Liver (tissue), 3 donors: Measurements from ENCODE around the gene DCDC1.

Source experiments
- EGR1 ChIP-seq, 2 donors: IDR thresholded peaks; 2 replicates each; pipeline ENCODE4 v1.6.1; 2016 to 2018; ENCODE audit warnings: antibody characterized with exemption in 2 of 2, low read depth in 2 of 2
- GABPA ChIP-seq, 2 donors: IDR thresholded peaks in 1 of 2; conservative IDR thresholded peaks in 1 of 2; 2 replicates each; pipeline ENCODE4 v1.6.1; 2016; ENCODE audit warnings: antibody characterized with exemption in 2 of 2, mild to moderate bottlenecking in 1 of 2, moderate library complexity in 1 of 2
- HNF4A ChIP-seq, 2 donors: conservative IDR thresholded peaks; 2 replicates each; pipeline ENCODE4 v1.6.1; 2016; ENCODE audit warnings: antibody characterized with exemption in 2 of 2, mild to moderate bottlenecking in 2 of 2
- MAX ChIP-seq: IDR thresholded peaks from 2 replicates; pipeline ENCODE4 v1.6.1; 2016; ENCODE audit warnings: antibody characterized with exemption
- RAD21 ChIP-seq, 2 donors: IDR thresholded peaks; 2 replicates each; pipeline ENCODE4 v1.6.1; 2016; ENCODE audit warnings: antibody characterized with exemption in 2 of 2, mild to moderate bottlenecking in 2 of 2
- REST ChIP-seq: IDR thresholded peaks from 2 replicates; pipeline ENCODE4 v1.6.1; 2016; ENCODE audit warnings: antibody characterized with exemption, mild to moderate bottlenecking
- RXRA ChIP-seq, 2 donors: IDR thresholded peaks; 2 replicates each; pipeline ENCODE4 v1.6.1; 2017 to 2018; ENCODE audit warnings: antibody characterized with exemption in 2 of 2, mild to moderate bottlenecking in 1 of 2
- TAF1 ChIP-seq: conservative IDR thresholded peaks from 2 replicates; pipeline ENCODE4 v1.6.1; 2016; ENCODE audit warnings: antibody characterized with exemption, mild to moderate bottlenecking
- YY1 ChIP-seq: IDR thresholded peaks from 2 replicates; pipeline ENCODE4 v1.6.1; 2016; ENCODE audit warnings: antibody characterized with exemption, mild to moderate bottlenecking
- TF ChIP-seq, protein P1 (sequence below): fragments of 150-350 bp; IDR thresholded peaks from 2 replicates; pipeline ENCODE4 v1.5.1; 2017; ENCODE audit warnings: improper control_type of control experiment, low read depth, low read length; ENCODE audit not compliant: missing input control
- TF ChIP-seq, protein P2 (sequence below): IDR thresholded peaks from 2 replicates; pipeline ENCODE4 v1.6.1; 2016; ENCODE audit warnings: antibody characterized with exemption
- TF ChIP-seq, protein P3 (sequence below): IDR thresholded peaks from 2 replicates; pipeline ENCODE4 v1.6.1; 2016; ENCODE audit warnings: antibody characterized with exemption
- donor health status: healthy.
- donor health status: healthy.

GRCh38 chr11:31117038-31117437 is 252.5 kb downstream of the DCDC1 start:
- TF ChIP-seq, protein P1, sequence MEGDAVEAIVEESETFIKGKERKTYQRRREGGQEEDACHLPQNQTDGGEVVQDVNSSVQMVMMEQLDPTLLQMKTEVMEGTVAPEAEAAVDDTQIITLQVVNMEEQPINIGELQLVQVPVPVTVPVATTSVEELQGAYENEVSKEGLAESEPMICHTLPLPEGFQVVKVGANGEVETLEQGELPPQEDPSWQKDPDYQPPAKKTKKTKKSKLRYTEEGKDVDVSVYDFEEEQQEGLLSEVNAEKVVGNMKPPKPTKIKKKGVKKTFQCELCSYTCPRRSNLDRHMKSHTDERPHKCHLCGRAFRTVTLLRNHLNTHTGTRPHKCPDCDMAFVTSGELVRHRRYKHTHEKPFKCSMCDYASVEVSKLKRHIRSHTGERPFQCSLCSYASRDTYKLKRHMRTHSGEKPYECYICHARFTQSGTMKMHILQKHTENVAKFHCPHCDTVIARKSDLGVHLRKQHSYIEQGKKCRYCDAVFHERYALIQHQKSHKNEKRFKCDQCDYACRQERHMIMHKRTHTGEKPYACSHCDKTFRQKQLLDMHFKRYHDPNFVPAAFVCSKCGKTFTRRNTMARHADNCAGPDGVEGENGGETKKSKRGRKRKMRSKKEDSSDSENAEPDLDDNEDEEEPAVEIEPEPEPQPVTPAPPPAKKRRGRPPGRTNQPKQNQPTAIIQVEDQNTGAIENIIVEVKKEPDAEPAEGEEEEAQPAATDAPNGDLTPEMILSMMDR, result no peak
- TF ChIP-seq, protein P2, sequence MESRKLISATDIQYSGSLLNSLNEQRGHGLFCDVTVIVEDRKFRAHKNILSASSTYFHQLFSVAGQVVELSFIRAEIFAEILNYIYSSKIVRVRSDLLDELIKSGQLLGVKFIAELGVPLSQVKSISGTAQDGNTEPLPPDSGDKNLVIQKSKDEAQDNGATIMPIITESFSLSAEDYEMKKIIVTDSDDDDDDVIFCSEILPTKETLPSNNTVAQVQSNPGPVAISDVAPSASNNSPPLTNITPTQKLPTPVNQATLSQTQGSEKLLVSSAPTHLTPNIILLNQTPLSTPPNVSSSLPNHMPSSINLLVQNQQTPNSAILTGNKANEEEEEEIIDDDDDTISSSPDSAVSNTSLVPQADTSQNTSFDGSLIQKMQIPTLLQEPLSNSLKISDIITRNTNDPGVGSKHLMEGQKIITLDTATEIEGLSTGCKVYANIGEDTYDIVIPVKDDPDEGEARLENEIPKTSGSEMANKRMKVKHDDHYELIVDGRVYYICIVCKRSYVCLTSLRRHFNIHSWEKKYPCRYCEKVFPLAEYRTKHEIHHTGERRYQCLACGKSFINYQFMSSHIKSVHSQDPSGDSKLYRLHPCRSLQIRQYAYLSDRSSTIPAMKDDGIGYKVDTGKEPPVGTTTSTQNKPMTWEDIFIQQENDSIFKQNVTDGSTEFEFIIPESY, result no peak
- TF ChIP-seq, protein P3, sequence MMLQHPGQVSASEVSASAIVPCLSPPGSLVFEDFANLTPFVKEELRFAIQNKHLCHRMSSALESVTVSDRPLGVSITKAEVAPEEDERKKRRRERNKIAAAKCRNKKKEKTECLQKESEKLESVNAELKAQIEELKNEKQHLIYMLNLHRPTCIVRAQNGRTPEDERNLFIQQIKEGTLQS, result no peak
- no peak for TF ChIP-seq YY1
- TF ChIP-seq REST, result no peak
- TF ChIP-seq RAD21 (IDR thresholded peaks at IDR 0.05), result no peak
- no peak for TF ChIP-seq MAX
- no peak for TF ChIP-seq TAF1
- no peak for TF ChIP-seq GABPA (IDR thresholded peaks at IDR 0.05 in 1 of 2, conservative IDR thresholded peaks at IDR 0.05 in 1 of 2)
- no peak for TF ChIP-seq RXRA (IDR thresholded peaks at IDR 0.05)
- TF ChIP-seq EGR1 (IDR thresholded peaks at IDR 0.05; ENCODE audit: low read depth in 2 of 2), result no peak
- TF ChIP-seq HNF4A (conservative IDR thresholded peaks at IDR 0.05), result no peak
